HG02763 (cell line): ENCODE measurements around the gene OR51A4.
"Not testable (repeated sequence)": the region's sequence is repeated elsewhere in the genome, so short reads cannot be mapped to it uniquely, and the experiment has no call there.

ENCODE experiments used
- ATAC-seq: cut with Tn5 transposase; IDR thresholded peaks from one replicate; pipeline ENCODE4 v1.9.1; 2021; ENCODE audit warnings: mild to moderate bottlenecking, moderate library complexity; ENCODE audit not compliant: unreplicated experiment

OR51A4 gene, protein sequence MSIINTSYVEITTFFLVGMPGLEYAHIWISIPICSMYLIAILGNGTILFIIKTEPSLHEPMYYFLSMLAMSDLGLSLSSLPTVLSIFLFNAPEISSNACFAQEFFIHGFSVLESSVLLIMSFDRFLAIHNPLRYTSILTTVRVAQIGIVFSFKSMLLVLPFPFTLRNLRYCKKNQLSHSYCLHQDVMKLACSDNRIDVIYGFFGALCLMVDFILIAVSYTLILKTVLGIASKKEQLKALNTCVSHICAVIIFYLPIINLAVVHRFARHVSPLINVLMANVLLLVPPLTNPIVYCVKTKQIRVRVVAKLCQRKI

DNA sequence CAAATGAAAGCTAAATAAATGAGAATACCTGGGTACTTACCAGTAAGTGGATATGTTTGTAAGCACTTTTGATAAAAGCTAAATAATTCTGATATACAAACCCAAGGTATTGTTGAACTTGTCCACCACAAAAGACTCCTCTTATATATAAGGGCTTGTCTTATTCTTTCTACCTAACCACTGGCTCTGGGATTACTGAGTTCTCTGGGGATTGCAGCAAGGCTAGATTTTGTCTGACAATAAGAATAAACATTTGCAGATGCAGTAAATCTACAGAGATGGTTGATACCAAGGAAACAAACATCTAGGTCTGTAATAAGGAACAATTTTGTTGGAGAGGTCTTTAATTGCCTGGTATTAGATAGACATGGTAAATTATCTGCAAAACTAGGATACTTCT is at the start of gene OR51A4:
TSS of gene OR51A4 (minus strand) at position 101 of the 400 bp plus-strand sequence. CDS start 505 bp downstream, outside the sequence.
- no peak for ATAC-seq

DNA sequence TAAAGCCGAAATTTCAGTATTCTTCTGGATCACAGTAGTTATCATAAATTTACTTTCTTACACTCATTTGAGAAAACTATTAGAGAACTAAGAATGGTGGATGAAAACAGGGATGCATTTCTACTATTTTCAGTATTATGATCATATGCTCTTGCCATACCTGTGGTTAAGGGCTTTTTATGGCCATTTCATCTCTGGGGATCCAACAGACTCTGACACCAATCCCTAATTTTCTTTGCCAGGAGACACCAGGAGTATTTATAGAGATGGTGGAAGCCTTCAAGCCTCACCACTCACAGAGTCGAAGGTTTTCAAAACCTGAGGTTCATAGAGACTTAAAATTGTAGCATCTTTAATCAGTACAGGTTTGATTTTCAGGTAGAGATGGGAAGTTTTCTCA is 47.1 kb upstream of the OR51A4 start, which contains the start of gene OR51L1:
TSS of gene OR51L1 (plus strand) at position 301 of the 400 bp plus-strand sequence. CDS start 4,132 bp downstream, outside the sequence.
- no peak for ATAC-seq

DNA sequence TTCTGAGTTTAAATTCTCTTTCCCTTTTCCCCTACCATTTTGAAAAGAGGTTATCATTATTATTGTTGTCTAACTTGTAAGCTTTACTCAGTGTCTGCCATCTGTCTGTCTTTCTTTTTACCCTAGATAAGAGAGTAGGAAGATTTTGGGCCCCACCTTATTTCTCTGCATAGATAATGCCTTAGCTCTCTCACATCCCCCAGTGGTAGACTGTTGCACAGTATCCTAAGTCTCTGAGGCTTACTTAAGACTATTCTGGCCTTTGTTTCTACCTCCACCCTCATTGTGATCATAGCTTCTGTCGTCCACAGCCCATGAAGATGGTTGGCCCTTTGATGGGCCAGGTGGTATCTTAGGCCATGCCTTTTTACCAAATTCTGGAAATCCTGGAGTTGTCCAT is 43.7 kb upstream of the OR51A4 start:
- ATAC-seq: no peak

DNA sequence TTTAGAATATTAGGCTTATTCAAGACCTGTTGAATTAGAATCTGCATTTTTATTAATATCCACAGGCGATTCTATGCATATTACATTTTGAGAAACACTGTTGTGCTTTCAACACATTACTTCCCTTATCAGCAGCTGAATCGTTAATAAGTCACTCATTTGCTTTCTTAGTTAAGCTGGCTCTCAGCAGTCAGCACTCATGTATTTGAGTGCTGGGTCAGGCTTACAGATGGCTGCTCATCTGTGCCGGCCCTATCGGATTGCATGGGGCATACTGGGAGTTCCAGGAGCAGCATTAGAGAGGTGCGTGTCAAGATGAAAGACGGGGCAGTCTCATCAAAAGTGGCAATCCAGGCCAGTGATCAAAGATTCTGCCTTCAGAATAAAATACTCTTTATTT is 36.4 kb upstream of the OR51A4 start:
- ATAC-seq: no peak

DNA sequence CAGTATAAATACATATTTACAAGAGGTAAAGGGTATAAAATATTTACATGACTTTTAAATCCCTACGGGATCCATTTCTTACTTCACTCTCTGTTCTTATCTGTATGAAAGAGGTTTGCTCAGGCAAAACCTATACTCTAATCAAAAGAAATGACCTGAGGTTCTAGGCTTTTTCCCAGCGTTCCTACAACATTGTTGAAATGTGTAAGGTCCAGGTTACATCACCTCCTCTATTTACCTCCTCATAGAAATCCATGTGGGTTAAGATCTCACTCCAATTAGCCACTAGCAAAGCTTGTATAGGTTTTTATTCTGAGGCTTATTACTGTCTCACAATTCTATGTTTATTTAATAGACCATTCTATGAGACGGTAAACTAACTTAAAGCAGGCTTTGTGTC is 35.3 kb upstream of the OR51A4 start:
- ATAC-seq: no peak

DNA sequence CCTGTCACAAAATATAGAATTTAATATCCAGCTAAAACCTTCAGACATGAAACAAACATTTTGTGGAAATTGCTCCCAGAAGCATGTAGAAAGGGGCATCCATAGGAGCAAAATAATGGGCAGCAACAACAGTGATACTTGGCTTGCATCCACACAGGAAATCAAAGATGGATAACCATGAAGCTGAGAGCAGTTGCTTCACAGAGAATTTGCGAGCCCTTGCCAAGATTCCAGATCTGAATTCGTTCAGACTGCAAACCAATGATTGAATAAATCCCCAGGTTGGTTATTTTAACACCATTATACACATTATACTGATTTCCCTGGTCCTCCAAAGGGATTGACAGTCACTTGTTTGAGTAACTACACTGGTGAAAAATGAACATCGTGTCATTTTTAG is 31.6 kb upstream of the OR51A4 start:
- ATAC-seq: no peak

DNA sequence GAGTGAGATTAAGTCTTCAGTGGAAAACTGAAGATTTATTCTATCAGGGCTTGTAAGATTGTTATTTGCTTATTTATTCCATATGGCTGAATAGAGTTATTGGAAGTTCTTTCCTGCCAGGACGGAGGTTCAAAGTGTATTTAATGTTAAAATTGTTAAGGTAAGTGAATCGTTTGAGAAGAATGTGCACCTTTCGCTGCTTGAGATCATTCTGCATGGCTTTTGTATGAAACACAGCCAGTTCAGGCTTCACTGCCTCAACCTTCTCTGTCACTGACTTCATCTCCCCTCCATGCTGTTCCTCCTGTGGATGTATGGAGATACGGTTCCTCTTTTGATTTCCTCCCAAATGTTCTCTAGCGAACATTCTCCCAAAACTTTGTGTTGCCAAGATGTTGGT is 28.0 kb upstream of the OR51A4 start:
- ATAC-seq: no peak

DNA sequence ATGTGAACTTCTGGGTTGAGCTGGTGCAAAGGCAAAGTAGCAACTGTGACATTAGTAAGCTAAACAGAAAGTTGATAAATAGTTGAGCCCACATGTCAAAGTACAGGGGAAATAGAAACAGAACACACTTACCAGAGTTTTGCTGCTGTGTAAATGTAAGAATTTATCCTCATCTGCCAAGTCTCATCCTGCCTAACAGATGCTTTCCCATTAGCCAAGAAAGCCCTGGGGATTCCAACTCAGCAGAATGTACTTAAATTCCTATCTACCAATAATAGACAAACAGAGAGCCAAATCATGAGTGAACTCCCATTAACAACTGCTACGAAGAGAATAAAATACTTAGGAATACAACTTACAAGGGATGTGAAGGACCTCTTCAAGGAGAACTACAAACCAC is 15.4 kb upstream of the OR51A4 start:
- no peak for ATAC-seq

DNA sequence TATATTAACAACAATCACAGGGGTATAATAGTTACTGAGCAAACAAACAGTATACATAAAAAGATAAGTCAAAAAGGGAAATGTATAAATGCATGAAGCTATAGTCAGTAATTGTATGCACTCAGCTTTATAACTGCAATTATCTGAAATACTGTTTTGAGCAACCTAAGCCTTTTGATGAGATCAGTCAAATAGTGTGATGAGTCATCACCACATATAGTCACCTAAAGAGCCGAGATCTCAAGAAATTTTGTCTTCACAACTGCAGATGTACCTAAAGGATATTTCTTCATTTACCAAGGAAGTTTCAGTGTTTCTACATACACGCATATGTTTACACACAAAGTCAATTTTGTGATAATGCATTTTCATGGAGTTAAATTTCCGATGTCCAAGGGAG is 13.5 kb upstream of the OR51A4 start:
- no peak for ATAC-seq

DNA sequence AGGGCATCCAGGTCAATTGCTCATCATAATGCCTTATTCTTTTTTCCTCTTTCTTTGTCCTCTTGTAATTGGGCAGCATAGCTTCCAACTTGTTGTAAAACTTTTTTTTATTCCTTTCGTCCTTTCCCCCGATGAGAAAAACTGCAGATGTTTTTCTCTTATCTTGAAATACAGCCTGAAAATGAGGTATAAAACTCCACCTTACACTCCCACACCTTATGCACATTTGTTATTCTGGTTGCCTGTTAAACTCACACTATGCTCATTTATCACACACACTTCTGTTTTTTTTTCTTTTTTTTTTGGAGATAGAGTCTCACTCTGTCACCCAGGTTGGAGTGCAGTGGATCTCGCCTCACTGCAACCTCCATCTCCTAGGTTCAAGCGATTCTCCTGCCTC is 10.0 kb upstream of the OR51A4 start:
- ATAC-seq: no peak

DNA sequence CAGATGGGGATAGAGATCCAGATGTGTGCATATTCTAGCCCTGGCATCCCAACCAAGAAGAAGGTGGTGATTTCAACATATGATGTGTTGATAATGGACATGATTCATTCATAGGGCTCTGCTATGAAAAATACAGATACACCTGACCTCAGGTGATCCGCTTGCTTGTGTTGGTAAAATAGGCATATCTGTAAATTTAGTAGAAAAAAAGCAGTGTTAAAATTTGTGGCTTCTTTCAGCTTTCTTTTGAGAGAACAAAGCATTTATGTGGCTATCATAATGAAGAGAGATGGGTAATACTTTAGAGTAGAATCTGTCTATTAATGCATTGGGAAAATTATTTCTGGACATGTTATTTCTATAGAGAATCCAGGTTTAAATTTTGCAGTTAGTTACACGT is 8.2 kb upstream of the OR51A4 start, which contains the start of gene OR51A2:
TSS of gene OR51A2 (minus strand) at position 101 of the 400 bp plus-strand sequence. CDS start at position 101, 0 bp downstream.
- not testable (repeated sequence) for ATAC-seq

DNA sequence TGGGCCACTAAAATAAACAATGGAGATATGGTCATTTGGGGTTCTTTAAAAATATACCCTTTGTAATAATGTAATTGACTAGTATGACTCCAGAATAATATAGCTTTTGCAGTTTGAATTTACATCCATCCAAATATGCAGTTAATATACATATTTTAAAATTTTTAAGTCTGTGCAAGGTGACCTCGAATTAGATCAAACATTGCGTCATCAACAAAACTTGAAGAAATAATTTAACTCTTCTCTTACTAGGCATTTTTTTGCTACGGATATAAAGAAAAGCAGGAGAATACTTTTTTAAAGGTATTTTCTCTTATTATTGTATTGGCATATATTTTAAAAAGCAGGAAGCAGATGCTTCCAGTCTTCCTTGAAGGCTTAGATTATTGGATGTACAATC is 10.7 kb downstream of the OR51A4 start:
- no peak for ATAC-seq

DNA sequence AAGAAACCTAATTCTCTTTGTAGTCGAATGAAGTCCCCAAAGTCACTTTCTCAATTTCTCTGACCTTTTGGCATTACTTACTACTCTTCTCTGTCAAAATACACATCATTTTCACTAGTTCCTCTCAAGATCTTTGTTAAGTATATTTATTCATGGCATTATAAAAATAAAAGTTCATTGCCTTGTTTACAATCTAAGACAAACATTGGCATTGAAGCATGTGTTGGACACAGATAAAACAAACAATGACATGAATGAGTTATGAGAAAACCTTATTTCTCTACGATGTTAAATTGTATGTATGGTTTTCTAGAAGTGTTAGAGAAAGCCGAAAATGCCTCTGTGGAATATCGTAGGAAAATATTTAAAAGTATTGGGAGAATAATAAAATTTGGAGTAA is 14.7 kb downstream of the OR51A4 start:
- no peak for ATAC-seq

DNA sequence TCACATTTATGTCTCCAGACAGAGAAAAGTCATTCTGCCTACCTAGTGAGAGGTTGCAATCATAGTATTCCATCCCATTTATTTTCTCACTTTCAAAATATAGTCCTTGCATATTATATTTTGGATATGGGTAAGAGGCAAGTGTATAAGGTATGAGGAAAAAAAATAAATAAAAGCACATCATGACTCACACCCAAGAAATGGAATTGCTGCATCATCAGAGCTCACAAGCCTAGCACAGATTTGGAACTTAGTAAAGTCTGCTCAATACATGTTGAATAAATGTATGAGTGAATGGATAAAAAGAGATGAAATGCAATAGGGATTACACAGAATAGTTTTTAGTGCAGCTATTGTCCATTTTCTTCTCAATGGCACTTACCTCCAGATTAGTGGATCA is 20.8 kb downstream of the OR51A4 start:
- no peak for ATAC-seq

DNA sequence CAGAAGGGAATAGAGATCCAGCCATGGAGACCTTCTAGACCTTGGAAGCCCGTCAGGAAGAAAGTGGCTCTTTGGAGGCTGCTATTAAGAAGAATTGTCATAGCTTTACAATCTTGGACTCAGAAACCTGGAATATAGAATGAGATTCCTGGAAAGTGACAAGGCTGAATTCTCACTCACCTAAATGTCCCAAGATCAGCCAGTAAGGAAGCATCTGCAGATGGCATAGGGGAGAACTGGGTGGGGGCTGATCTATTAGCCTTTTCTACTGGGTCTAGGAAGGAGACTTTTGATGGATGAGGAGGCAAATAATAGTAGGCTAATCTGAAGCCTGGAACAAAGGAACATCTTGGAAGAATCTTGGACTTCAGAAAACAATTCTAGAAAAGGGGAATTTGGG is 23.2 kb downstream of the OR51A4 start, which contains the start of gene OR51G1:
TSS of gene OR51G1 (minus strand) at position 101 of the 400 bp plus-strand sequence. CDS start at position 101, 0 bp downstream.
- no peak for ATAC-seq

DNA sequence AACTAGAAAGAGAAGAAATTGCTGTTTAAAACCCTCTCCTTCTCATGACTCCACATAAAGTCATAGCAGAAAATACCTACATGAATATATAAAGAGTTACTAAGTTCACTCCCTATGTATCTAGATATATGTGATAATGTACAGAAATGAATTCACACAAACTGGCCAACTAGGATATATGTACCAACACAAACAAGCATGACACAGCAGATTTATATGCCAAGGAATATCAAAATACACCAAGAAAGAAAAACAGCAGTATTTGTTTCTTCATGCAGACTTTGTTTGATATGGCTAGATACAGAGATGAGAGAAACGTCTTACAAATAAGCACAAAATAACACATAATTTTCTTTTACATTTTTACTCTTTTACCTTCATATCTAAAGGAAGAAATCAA is 25.1 kb downstream of the OR51A4 start:
- ATAC-seq: no peak

DNA sequence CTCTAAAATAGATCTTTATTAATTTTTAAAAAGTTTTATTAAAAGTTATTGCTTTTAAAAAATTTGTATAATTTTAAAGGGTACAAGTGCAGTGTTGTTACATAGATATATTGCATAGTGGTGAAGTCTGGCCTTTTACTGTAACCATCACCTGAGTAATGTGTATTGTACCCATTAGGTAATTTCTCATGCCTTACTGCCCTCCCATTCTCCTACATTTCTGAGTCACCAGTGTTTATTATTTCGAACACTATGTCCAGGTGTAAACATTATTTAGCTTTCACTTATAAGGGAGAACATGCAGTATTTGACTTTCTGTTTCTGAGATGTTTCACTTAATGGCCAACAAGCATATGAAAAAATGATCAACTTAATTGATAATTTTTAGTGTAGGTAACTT is 25.6 kb downstream of the OR51A4 start:
- ATAC-seq: no peak

DNA sequence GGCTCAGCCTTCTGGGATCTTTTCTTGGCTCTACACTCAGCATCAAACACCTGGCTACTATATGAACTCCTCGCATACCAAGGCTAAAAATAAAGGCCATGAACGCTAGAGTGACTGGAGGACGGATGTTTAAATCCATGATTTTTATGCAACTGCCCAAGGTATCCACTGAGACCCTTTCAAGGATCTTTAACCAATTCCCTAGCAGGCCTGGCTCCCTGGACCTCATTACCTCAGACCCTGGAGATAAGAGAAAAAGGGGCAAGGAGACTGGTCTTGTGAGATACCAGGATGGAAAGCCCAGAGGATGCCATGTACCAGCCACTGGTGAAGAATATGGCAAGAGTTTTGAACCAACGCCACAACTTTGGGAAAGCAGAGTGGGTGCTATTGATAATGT is 28.2 kb downstream of the OR51A4 start, which contains the start of gene OR51G2:
TSS of gene OR51G2 (minus strand) at position 101 of the 400 bp plus-strand sequence. CDS start 3,687 bp downstream, outside the sequence.
- no peak for ATAC-seq

DNA sequence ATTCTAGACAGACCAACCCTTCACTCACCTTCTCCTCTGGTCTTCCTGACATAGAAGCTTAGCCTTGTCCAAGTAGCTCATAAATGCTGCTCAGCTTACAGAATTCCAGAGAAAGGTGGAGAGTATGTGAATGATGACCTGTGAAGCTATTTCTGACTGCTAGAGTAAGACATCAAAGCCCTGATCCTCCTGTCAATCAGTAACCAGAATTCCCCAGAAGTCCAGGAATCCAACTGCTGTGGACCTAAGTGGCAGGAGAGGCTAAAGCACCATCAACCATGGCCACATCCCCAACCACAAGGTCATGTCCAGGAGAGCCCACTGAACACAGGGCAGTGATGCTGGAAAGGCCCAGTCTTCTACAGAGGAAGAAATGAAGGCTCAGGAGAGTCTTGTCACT is 30.8 kb downstream of the OR51A4 start:
- ATAC-seq: no peak

DNA sequence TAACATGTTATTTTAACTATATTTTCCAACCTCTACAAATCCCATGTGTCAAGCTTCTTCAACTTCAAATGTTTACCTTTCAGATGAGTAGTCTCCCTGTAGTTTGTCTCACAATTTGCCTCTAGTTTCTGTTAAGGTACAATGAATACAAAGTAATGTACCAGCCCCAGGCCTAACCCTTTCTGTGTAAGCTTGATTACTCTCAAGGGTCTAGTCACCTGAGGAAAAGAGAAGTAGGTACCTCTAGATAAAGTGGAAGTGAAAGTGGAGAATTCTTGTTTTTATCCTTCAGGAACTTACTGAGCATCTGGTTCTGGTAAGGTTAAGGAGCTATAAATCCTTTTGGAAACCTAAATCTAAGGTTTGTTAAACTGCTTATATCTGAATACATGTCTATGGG is 43.9 kb downstream of the OR51A4 start, which contains the start of gene OR51A7:
TSS of gene OR51A7 (plus strand) at position 300 of the 400 bp plus-strand sequence. CDS start 3,587 bp downstream, outside the sequence.
- ATAC-seq: no peak
